Epithelial cell of esophagus (primary cell): ENCODE measurements around the gene PMM2.

Source experiments
- DNase-seq: peaks from one replicate; pipeline ENCODE4 v3.0.0; 2010; ENCODE audit warnings: low read depth
- H3K4me3 ChIP-seq: 2 replicates; pipeline ENCODE4 v1.5.1; 2011; ENCODE audit warnings: mild to moderate bottlenecking, low read length, control low read depth
- CTCF ChIP-seq: IDR thresholded peaks from 2 replicates; pipeline ENCODE4 v1.5.1; 2011; ENCODE audit warnings: low read depth, mild to moderate bottlenecking, low read length, control low read depth, inconsistent platforms; ENCODE audit not compliant: insufficient read depth; ENCODE audit errors: missing control alignments

PMM2 gene

DNA sequence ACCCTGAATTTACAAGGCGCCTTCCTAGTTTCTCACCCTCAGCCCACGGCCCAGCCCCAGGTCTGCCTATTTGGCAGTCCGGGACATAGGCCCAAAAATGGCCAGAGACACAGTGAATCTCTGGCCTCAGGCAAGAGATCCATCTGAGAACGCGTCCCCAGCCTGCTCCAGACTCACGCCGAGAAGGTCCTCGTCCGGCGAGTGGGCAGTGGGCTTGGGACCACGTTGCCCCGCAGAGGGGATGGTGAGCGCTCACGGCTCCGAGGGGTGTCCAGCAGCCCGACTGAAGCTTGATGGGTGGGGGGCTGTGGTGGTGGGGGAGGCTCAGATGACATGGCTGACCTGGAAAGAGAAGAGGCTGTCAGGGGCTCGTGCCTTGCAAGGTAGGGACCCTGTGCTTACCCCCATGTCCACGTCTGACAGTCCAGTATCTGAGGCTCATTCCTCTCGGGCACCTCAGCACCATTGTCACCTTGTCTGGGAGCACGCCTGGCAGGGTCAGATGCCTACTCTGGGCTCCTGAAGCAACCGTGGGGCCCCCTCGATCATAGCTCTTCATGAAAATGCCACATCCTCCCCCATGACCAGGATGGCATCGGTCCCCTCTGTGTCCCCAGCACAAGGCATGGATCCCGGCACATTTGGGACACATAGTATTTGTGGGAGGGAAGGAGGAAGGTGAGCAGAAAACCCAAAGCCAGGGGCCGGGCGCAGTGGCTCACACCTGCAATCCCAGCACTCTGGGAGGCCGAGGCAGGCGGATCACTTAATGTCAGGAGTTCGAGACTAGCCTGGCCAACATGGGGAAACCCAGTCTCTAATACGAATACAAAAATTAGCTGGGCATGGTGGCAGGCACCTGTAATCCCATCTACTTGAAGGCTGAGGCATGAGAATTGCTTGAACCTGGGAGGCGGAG is 61.6 kb downstream of the PMM2 start:
- H3K4me3 ChIP-seq, result no peak overlapping the region
- TF ChIP-seq CTCF, result no peak
- DNase-seq, result no peak

DNA sequence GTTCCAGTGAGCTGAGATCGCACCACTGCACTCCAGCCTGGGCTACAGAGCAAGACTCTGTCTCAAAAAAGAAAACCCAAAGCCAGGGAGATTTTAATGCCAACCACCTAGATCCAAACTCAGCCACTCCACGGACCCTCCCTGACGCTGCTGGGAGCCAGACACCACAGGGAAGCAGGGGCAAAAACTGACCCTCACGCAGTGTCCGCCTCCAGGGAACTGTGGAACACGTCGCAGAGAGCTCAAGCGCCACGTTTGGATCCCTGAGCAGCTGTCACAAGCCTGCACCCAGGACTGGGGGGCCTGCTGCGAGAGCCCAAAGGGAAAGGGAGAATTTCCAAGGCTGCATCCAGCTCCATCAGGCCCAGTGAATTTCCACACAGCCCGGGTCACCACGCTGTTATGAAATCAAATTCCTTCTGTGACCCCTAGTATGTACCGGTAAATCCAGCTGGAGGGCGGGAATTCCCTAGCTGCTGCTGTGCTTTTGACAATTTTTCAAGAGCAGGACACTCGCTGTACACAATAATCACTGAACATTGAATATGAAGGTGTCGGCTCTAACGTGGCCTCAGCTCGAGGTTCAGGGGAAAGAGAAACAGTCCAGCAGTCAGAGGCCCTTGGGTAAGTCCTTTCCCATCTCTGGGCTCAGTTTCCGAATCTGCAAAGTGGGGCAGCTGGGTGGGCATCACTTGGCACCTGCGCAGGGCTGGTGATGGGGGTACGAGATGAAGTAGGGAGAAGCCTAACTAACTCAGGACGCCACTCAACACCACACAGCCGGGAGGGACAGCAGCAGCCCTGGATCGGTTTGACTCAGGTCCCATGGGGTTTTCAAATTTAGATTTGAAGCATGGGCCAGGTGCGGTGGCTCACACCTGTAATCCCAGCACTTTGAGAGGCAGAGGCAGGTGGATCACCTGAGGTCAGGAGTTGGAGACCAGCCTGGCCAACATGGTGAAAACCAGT is 62.6 kb downstream of the PMM2 start:
- peak; percentile 45 for DNase-seq
- TF ChIP-seq CTCF, result no peak
- no peak overlapping the region for H3K4me3 ChIP-seq

DNA sequence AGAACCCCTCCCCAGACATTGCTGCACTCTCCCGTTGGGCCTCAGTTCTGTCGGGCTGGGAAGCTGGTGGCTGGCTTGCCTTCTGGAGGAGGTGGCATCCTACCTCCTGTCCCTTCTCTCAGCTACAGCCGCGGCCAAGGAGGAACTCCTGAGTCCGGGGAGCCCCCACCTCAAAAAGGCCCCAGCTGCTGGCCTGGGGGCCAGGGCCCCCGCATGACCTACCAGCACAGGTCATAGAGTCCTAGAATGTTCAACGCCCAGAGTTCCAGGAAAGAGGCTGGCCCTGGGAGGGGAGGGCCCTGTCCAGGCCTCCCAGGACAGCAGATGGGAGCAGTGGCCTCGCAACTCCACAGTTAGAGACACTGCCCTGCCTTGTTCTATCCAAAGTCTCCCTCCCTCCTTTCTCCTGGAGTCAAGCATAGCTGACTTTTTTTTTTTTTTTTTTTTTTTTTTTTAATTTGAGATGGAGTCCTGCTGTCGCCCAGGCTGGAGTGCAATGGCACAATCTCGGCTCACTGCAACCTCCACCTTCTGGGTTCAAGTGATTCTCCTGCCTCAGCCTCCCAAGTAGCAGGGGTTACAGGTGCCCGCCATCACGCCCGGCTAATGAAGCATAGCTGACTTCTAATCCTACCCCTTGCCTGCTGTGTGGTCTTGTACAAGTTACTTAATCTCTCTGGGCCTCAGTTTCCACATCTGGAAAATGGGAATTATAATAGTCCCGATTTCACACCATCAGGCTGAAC is 64.1 kb downstream of the PMM2 start:
- no peak for DNase-seq
- TF ChIP-seq CTCF, result no peak
- no peak overlapping the region for H3K4me3 ChIP-seq

DNA sequence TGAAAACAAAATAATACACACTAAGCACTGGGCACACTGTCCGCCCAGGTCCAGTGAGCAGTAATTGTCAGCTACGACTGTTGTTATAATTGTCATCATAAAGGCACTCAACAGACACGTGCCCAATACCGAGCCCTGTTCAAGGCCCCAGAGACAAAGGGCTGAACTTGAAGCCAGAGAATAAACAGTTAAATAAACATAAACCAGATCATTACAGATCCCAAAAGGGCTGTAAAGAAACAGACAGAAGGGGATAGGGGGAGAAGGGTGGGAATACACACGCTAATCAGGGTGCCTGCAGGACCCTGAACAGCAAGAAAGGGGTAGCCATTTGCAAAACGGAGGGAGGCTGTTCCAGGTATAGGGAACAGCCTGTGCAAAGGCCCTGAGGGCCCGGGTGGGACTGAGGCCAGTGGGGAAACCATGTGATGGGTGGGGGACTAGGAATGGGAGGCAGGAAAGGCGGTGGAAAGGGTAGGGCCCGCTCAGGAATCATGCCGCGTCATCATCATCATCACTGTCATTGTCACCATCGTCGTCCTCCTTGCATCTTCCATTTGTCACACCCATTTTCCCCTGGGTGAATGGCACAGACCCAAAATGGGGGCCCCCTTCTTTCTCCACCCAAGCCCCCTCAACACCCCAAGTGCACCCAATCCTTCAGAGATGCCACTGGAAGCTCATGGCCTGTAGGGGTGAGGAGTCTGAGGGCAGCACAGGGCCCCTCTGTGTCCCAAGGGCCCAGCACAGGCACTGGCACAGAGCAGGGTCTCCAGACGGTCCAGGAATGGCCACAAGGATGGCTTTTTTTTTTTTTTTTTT is 64.9 kb downstream of the PMM2 start:
- DNase-seq, result no peak
- H3K4me3 ChIP-seq, result no peak overlapping the region
- TF ChIP-seq CTCF, result no peak

- peak; percentile 66 for DNase-seq
- no peak overlapping the region for H3K4me3 ChIP-seq
- TF ChIP-seq CTCF, result no peak
Measured at GRCh38 chr16:8863594-8864424, 66.2 kb downstream of the PMM2 start.
